Measurements from ENCODE around the gene TTC38.
A peak's percentile ranks its signal among the peaks of the same experiment; 100 is the strongest.
"Not testable (repeated sequence)": the region's sequence is repeated elsewhere in the genome, so short reads cannot be mapped to it uniquely, and the experiment has no call there.

The TTC38 gene

DNA sequence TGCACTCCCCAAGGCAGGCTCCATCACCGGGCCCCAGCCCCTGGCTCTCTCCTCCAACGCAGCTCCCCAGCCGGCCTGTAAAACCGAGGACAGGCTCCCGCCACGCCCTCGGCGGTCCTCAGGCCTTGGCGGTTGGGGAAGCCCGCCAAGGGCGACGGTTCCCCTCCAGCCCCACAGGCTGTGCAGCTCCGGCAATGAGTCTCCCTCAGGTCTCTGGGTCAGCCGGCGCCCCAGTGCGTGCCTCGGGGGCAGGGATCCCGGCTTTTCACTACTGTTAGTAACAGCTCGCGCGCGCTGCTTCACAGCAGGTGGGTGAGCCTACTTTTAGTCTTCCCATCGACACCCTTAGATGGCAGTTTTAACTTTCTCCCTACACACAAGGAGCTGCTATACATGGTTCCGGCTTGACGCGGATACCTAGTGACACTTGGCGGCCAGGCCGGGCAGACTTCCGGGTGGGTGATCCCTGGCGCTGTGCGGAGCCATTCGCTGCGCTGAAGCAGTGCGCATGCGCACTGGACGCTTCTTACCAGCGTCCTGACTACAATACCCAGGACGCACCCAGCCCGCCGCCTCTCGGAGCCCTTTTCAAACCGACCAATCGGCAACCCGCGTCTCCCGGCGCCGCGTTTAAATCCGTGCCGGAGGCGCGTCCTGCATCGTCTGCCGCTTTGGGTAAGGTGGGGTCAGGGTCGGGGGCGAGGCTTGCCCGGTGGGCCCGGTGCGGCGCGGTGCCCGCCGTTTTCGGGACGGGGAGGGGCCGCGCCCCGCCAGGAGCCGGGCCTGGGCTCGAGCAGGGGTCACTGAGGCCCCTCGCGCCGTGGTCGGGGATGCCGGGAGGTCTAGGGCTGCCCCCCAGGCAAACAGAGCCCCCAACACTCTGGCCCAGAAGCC, 28.7 kb downstream of the TTC38 start, which contains the start of gene GTSE1:
TSS of gene GTSE1 (plus strand) at position 614 of the 894 bp plus-strand sequence. CDS start 531 bp downstream, outside the sequence.
- peak; percentile 95 for DNase-seq (ENCODE audit: low read depth)

DNA sequence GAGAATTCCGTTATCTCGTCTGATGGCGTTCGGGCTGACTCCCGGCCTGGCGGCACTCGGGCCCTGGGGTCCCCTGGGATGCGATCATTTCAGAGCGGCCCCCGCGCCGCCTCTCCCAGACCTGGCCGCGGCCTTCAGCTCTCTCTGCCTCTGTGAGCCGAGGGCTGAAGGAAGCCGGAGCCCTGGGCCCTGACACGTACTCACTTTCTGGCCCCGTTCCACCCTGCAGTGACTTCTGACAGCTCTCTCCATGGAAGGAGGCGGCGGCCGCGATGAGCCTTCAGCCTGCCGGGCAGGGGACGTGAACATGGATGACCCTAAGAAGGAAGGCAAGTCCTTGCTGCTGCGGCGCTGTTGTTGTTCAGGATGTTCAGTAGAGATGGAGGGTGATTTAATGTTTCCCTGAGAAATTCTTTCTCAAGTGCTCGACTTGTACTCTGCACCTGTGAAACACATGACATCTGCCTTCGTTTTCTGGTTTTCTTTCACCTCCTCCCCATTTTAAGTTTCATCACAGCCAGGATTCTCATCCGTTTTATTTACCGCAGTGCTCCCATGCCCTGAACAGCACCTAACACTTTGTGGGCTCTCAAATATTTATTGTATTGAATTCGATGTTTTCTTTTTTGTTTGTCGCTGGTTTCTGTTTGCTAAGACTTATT, 29.5 kb downstream of the TTC38 start:
- DNase-seq (ENCODE audit: low read depth) = peak; percentile 31

DNA sequence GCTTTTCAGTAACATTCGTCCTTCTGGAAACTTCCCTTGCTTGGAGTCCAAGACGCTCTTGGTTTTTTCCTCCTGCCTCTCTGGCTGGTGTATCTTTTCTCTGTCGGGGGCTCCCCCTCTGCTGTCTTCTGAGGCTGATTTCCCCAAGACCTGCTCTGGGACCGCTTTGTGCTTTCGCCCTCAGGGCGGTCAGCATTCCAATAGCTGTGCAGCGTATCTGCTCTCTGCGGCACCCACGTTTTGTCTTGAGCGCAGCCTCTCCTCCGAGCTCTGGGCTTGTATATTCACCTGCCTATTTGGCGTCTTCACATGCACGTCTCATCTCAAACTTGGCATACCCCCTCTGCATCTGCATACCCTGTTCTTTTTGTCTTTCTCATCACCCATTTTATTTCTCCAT, 31.3 kb downstream of the TTC38 start:
- no peak for DNase-seq (ENCODE audit: low read depth)

DNA sequence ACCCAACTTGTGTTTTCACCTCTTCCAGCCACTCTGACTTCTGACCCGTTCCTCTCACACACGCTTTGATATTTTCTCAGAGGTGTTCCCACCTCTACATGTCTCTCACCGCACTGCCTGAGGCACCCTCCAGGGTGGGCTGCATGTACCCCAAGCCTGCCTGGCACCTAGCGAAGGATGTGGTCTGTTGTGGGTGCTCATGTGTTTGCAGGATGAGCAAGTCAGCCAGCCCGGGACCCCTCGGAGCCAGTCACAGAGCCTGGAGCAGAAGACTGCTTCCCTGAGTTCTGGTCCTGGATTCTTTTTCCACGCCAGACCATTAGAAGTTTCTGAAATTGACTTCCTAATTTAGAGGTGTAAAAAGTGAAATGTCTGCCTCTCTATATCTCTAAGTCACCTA, 32.7 kb downstream of the TTC38 start:
- no peak for DNase-seq (ENCODE audit: low read depth)

DNA sequence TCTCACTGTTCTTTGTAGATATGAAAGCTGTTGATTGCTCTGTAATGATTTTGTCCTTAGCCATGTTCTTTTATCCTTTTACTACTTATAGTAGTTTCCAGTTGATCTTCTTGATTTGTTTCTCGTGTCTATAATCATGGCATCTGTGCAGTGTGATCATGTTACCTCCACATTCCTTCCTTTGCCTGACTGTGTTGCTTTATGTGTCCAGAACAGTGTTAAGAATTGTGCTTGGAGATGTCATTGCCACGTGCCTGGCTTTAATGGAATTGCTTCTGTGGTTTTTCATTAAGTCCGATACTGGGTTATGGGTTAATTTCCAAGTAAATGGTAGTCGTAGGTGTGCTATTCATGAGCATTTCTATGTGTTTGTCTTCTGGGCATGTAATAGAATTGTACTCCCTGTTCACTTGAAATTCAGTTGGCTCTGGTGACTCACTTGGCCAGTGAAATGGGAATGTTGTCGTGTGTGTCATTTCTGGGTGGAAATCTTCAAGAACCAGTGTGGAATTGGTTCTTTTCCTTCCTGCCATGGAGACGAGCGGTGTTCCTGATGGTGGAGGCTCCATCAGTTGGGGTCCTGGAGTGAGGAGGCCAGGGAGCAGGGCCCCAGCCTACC, 35.6 kb downstream of the TTC38 start:
- peak; percentile 37 for DNase-seq (ENCODE audit: low read depth)

DNA sequence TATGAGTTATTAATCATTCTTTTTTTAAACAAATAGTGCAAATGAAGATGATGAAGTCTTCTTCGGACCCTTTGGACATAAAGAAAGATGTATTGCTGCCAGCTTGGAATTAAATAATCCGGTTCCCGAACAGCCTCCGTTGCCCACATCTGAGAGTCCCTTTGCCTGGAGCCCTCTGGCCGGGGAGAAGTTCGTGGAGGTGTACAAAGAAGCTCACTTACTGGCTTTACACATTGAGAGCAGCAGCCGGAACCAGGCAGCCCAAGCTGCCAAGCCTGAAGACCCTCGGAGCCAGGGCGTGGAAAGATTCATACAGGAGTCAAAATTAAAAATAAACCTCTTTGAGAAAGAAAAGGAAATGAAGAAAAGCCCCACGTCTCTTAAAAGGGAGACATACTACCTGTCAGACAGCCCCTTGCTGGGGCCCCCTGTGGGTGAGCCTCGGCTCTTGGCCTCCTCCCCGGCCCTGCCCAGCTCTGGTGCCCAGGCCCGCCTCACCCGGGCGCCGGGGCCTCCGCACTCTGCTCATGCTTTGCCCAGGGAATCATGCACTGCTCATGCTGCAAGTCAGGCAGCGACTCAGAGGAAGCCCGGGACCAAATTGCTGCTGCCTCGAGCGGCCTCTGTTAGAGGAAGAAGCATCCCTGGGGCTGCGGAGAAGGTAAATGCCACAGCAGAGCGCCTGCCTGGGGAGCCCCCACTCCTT, 40.6 kb downstream of the TTC38 start:
- DNase-seq (ENCODE audit: low read depth) = no peak

DNA sequence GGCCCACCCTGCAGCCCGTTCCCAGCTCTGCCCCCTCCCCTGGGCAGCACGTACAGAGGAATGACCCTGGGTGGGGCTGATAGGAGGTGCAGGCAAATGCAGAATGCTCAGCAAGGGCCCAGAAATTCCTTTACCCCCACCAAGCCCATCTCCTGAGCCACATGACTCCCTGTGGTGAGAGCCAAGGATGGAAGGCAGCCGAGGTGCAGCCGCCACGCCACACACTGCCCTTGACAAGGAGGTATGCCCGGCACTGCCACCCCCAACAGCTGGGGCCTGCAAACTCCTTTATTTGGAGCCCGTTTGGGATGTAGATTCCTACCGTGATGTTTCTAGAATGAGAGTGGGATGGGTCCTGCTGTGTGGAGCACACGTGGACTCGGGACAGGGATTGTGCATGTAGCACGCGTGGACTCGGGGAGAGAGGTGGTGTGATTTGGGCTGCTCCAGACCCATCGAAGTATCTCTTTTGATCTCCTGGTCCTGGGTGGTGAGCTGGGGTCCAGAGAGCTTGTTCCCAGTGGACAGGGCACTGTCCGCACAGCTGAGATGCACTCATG, 41.8 kb downstream of the TTC38 start:
- DNase-seq (ENCODE audit: low read depth) = no peak

DNA sequence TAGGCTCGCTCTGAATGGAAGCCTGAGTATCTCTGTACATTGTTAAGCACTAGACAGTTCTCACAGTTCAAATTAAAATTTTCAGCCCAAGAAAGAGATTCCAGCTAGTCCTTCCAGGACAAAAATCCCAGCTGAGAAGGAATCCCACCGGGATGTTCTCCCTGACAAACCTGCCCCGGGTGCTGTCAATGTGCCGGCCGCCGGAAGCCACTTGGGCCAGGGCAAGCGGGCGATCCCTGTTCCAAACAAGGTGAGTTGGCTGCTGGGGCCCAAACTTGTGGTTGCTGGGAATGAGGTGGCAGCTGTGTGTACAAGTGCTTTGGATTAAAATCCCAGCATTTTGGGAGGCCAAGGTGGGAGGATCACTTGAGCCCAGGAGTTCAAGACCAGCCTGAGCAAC, 44.2 kb downstream of the TTC38 start:
- no peak for DNase-seq (ENCODE audit: low read depth)

DNA sequence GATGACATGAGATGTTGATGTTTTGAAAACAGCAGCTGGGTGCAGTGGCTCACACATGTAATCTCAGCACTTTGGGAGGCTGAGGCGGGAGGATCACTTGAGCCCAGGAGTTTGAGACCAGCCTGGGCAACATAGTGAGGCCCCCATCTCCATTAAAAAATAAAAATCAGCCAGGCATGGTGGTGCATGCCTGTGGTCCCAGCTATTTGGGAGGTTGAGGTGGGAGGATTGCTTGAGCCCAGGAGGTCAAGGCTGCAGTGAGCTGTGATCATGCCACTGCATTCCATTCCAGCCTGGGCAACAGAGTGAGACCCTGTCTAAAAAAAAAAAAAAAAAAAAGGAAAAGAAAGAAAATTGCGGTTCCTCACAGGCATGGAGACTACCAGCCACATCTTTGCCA, 45.0 kb downstream of the TTC38 start:
- DNase-seq (ENCODE audit: low read depth) = not testable (repeated sequence)

DNA sequence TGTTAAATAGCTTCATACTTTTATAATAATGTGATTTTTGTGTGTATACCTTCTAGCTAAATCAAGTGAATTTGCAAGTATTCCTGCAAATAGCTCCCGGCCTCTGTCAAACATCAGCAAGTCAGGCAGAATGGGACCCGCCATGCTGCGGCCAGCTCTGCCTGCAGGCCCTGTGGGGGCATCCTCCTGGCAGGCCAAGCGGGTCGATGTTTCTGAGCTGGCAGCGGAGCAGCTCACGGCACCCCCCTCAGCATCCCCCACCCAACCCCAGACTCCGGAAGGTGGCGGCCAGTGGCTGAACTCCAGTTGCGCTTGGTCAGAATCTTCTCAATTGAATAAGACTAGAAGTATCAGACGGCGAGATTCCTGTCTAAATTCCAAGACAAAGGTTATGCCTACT, 48.2 kb downstream of the TTC38 start:
- DNase-seq (ENCODE audit: low read depth) = no peak

DNA sequence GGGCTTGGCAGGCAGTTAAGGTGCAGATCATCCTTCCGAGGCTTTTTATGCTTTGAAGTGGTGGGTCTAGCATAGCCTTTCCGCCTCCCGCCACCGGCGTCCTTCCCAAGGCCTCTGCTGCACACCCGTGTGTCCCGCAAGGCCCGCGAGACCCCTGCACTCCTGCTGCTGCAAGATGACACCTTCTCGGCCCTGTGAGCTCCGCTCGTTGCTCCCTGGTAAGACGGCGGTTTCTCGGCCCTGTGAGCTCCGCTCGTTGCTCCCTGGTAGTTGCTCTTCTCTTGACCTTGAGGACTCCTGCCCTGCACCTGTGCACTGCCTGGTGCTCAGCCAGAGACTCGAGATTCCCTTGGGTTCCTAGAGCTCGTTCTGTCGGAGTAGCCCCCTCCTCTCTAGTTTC, 49.8 kb downstream of the TTC38 start:
- DNase-seq (ENCODE audit: low read depth) = no peak

DNA sequence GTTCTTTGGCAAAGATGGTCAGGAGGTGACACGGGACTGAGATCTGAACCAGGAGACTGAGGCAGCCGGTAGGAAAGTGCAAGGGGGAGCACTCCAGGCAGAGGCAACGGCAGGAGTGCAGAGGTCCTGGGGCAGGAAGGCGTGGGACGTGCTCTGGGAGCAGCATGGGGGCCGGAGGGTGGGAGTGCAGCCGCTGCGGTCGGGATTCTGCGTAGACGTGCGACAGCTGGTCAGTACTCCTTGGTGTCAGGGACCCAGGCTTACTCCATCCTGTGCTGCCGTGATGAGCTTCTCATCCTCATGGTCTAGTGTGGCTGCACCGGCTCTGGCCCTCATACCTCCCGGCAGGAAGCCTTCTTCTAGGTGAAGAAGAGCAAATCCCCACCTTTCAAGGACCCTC, 50.8 kb downstream of the TTC38 start:
- no peak for DNase-seq (ENCODE audit: low read depth)

DNA sequence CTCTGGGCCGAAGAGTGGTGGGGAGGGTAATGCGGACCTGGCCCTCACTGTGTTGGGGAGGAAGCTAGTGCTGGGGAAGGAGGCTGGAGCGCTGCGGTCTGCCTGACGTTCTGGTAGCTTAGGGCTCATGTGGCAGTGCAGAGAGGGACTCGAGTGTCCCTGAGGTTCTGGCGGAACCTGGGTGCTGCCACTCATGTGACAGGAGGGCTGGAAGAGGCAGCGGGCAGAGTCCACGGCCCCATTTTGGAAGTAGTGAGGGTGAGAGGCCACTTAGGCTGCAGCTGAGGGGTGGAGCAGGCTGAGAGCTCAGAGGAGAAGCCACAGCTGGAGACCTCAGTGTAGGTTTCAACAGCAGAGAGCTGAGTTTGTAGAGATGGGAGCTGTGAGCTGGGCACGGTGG, 51.5 kb downstream of the TTC38 start:
- no peak for DNase-seq (ENCODE audit: low read depth)

DNA sequence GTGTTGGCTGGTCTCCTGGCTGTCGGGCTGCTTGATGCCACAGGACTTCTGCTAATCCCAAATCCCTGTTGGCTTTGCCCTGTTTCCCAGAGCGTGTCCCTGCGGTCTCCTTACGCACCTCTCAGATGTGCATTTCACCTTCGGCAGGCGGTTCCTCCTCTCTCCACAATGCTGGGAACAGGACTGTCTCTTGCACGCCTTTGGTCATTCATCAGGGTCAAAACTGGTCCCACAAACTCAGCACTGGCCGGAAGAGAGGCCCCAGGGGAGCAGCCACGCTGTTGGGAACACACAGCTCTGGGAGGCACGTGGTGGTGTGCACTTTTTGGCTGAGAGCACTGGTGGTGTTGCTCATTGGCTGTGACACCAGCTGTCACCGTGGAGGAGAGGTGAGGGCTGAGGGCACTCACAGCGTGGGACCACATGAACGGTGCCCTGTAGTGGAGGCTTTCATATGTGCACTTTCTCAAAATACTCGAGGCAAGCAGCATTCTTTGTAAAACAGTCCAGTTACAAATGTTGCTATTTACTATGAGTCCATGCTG, 52.4 kb downstream of the TTC38 start:
- DNase-seq (ENCODE audit: low read depth) = no peak

DNA sequence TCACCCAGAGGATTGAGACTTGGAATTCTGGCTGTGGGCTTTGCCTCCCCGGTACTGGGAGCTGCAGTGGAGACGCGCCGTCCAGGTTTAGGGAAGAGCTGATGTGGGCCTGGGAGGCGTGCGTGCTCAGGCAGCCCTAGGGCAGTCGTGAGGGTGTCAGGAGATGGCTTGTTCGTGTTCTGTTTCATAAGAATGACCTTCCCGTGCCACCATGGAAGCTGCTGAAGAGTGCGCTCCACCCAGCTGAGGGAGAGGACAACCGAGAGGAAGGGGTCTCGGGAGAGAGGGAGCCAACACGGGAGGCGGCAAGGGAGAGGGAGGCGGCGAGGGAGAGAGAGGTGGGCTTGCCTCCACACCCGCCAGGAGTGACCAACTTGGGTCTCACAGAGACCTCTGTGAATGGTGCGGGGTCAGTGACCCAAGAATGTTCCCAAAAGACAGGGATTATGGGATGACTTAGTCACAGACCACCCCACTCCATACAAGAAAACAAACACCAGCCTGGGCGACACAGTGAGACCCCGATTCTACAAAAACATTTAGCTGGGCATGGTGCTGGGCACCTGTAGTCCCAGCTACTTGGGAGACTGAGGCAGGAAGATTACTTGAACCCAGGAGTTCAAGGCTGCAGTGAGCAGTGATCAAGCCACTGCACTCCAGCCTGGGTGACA, 53.0 kb downstream of the TTC38 start:
- DNase-seq (ENCODE audit: low read depth) = no peak

DNA sequence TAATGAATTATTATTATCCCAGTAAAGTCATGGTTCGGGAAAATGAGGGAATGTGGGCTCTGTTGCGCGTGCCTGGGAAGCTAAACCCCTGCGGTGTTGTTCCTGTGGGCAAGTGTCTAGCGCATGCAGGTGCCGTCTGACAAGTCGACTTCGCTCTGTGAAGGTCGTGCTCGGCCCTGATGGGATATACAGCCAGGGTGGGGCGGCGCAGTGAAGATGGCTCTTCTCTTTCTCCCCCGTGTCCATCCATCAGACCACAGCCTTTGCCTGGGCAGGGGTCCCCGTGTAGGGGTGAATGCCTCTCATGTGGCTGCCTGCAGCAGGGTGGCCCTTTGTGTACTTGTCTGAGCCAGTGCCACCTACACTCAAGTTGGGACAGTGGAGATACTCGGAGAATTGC, 54.9 kb downstream of the TTC38 start:
- no peak for DNase-seq (ENCODE audit: low read depth)

DNA sequence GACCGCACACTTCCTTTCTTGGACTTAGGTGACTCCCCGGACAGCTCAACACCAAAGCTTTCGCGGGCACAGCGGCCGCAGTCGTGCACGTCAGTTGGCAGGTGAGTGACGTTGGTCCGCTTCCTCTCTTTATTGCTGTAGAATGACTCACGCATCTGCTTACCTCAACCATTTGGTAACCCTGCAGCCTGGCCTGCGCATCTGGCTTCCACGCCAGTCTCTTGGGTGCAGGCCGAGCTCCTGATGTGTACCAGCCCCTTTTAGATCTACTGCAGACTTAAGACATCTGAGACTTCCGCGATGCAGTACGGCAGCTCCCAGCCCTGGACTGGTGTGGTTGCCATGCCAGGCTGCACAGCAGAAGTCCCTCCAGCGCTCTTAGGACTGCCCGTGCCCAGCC, 55.4 kb downstream of the TTC38 start:
- DNase-seq (ENCODE audit: low read depth) = no peak

DNA sequence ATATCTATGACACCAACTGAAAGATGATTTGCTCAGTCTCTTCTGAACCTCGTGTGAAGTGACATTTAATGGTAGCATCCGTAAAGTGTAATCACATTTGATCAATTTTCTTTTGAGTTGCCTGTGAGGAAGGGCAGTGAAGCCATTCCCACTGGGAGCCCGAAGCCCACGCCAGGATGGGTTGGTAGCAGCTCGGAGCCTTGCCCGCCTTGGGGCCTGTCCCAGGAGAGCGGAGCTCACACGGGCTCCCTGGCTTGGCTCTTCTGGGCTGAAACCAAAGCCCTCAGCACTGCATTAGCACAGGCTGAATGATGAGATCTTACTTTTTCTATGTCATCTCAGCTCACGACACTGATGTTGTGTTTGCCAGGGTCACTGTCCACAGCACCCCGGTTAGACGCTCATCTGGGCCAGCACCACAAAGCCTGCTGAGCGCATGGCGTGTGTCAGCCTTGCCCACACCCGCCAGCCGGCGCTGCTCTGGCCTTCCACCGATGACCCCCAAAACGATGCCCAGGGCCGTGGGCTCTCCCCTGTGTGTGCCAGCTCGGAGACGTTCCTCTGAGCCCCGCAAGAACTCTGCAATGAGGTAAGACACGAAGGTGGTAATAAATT, 58.4 kb downstream of the TTC38 start:
- DNase-seq (ENCODE audit: low read depth) = no peak

DNA sequence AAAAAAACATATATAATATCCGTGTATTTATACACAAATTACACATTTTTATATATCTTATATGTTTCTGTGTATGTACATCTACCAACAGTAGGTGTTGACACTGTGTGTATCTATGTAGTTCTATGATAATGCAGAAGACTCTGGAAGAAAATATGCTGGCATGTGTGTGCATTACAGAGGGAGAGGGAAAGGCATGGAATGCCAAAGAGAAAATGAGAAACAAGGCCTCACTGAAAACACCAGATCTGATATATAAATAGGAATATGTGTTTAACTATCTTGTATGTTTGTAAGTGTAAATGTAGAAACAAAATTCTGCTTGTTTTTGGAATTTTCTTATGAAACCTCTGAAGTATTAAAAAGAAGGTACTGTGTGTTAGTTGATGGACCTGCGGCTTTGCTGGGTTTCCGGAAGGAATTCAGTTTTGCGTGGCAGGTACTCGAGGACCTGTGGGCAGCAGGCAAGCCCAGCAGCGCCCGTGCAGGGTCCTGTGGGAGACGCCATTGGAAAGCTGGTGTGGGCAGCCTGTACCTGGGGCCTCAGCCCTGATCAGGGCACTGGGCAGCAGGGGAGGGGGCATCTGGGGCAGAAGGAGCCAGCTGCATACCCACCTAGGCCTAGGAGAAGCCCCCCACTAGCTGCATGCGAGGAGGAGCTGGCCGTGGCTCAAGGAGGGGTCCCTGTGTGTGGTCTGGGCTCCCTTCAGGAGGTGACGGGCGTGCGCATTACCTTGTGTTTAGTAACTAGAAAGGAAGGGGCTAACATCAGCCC, 60.1 kb downstream of the TTC38 start:
- no peak for DNase-seq (ENCODE audit: low read depth)

DNA sequence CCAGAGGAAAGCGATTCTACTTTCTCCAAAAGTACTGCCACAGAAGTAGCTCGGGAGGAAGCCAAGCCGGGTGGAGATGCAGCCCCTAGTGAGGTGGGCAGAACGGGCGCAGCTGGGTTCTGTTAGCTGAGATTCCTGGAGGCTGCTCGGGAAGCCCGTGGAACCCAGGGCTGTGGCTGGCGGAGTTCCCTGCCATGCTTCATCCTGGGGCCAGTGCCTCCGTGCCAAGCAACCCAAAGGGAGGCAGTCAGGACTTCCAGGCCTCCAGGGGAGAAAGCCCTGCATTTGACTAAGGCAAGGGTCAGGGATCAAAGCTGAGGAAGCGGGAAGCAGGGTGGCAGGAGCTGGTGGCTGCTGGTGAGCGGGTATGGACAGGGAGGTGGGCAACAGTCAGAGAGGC, 61.0 kb downstream of the TTC38 start:
- DNase-seq (ENCODE audit: low read depth) = no peak
